ENCODE results near the gene ANAPC1. TPM values are rescaled to one million over a fixed set of nuclear protein-coding genes. Genes with fewer than 3 reads are reported as not detected.
"Not testable (repeated sequence)": the region's sequence is repeated elsewhere in the genome, so short reads cannot be mapped to it uniquely, and the experiment has no call there.

ANAPC1 gene
- total RNA-seq, 1 donor, result 61.1 TPM

GRCh38 chr2:111828217-111828766 lies 55.7 kb downstream of the ANAPC1 start:
- not testable (repeated sequence) for DNase-seq (ENCODE audit: low read depth); H3K4me3 ChIP-seq (ENCODE audit: low read depth, low read length)

DNA sequence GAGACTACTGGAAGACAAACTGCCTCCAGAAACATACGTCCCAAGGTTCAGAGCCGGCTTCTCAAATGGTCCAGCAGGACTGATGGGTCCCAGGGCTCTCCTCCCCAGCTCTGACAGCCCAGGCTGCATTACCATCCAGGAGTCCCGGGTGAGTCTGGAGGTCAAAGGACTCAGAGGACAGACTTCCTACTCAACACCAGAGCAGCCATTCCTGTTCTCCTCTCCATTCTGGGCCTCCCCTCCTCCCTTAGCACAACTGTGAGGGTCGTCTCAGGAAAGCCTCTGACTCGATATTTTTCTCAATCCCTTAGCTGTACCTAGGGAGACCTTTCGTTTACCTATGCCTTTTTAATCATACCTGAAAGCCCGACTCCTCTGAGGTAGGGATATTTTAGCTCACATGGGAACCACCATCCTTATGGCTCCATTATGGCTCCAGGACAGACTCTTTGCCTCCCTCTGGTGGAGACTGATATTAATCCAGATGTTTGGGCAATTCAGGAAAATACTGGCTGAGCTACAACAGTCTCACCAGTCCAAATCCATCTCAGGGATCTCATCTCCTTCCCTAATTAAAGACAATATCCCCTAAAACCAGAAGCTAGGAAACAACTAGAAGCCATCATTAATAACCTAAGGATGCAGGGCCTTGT lies 70.9 kb downstream of the ANAPC1 start:
- DNase-seq (ENCODE audit: low read depth), result not testable (repeated sequence)

GRCh38 chr2:111790633-111791032 lies 93.4 kb downstream of the ANAPC1 start:
- H3K4me3 ChIP-seq (ENCODE audit: low read depth, low read length); DNase-seq (ENCODE audit: low read depth): not testable (repeated sequence)

More for the DNA sequence above, 70.9 kb downstream of the ANAPC1 start:
- not testable (repeated sequence) for H3K4me3 ChIP-seq (ENCODE audit: low read depth, low read length)

DNA sequence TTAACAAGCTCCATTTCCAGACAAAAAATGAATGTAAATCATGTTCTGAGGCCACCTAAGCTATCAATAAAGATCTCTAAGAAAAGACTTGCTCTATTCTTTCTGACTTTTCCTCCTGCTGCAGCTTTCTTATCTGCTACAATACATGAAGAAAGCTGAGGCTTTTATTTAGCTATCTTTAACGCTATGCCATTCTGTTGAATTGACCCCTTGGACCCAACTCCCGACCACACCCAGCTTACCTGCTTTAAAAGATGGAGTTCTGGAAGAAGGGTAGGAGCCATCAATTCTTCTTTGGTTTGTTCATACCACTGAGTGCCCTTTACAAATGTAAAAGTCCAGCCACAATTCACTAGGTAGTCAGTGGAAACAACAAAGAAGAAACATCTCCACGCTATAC lies 99.9 kb downstream of the ANAPC1 start:
- not testable (repeated sequence) for DNase-seq (ENCODE audit: low read depth); H3K4me3 ChIP-seq (ENCODE audit: low read depth, low read length)

GRCh38 chr2:111782195-111782594 lies 101.8 kb downstream of the ANAPC1 start:
- DNase-seq (ENCODE audit: low read depth); H3K4me3 ChIP-seq (ENCODE audit: low read depth, low read length): not testable (repeated sequence)

DNA sequence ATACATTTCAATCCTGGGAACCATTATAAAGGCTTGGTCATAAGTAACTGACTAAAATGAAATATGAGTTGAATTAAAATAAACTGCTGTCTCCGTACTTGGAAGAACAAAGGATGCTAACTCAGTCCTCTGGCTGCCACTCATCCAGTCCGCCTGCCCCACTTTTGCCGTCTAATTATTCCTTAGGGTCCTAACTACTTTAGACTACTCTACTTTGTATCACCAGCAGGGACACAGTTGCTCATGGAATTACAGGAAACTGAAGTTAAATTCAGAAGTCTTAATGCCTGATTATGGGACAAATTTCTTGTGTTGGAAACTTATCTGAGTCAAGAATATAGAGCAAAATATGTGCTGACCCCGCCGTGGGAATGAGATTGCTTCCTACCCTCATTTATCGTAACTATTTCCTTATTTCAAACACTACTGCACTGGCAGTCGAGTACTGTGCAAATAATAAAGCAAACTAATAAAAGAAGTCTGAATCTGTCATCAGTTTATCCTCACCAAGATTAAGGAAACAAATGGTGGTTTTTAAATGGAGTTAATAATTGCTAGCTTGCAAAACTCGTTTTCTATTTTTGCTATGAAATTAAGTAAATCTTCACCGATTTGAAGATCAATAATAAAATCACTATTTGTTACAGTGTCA lies 102.4 kb downstream of the ANAPC1 start:
- DNase-seq (ENCODE audit: low read depth); H3K4me3 ChIP-seq (ENCODE audit: low read depth, low read length): not testable (repeated sequence)

- H3K4me3 ChIP-seq (ENCODE audit: low read depth, low read length); DNase-seq (ENCODE audit: low read depth): not testable (repeated sequence)
Measured at GRCh38 chr2:111777155-111777554, 106.8 kb downstream of the ANAPC1 start.

DNA sequence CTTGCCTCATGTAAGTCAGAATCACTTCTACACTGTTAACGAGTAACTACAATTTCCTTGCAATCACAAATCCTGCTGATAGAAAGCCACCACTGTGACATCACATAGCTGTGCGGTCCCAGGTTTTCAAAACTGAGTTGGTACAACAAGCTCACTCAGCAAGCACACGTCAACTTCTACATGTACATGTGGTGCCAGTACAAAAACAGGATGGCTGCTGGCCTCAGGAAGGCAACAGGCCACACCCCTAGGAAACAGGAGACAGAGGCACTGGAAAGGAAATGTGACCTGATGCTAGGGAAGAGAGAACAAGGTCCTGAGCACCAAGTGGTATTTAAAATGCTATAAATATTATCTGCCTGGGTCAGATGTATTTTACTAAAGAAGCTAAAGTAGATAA lies 107.7 kb downstream of the ANAPC1 start:
- DNase-seq (ENCODE audit: low read depth); H3K4me3 ChIP-seq (ENCODE audit: low read depth, low read length): not testable (repeated sequence)

DNA sequence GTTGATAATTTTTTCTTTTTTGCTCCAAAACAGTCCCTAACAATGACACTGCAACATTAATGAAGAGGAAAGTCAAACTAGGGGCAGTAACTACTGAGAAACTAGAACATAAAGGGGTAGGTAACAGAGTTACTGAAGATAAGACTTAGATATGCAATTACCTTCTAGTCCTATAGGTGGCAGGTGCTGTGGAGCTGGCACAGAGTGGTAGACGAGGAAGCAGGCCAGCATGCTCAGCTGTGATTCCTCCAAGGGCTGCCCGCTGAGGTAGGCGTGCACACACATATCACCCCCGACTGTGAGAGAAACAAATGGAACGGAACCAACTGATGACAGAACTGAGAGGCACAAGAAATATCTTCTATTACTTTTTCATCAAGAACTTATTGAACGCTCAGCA lies 111.8 kb downstream of the ANAPC1 start:
- H3K4me3 ChIP-seq (ENCODE audit: low read depth, low read length); DNase-seq (ENCODE audit: low read depth): not testable (repeated sequence)

- not testable (repeated sequence) for H3K4me3 ChIP-seq (ENCODE audit: low read depth, low read length); DNase-seq (ENCODE audit: low read depth)
Measured at GRCh38 chr2:111770916-111771658, 112.9 kb downstream of the ANAPC1 start.

- not testable (repeated sequence) for H3K4me3 ChIP-seq (ENCODE audit: low read depth, low read length); DNase-seq (ENCODE audit: low read depth)
Measured at GRCh38 chr2:111768266-111769190, 115.5 kb downstream of the ANAPC1 start.

DNA sequence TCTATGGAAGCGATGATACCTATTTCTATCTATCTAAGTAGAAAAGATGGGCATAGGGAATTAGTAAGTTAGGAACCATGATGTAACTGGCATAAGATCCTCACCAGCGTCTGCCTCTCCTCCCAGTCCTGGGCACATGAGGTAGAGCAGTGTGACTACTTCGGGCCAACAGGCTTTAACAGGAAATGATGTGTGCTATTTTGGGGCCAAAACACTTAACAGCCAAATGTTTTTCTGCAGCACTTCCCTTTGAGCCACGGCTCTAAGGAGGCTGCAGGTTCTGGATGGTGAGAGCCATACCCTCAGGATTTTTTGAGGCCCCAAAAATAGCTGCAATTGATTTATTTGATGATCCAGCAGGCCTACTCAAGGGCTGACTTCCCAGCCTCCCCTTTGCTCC lies 116.9 kb downstream of the ANAPC1 start:
- not testable (repeated sequence) for DNase-seq (ENCODE audit: low read depth); H3K4me3 ChIP-seq (ENCODE audit: low read depth, low read length)

DNA sequence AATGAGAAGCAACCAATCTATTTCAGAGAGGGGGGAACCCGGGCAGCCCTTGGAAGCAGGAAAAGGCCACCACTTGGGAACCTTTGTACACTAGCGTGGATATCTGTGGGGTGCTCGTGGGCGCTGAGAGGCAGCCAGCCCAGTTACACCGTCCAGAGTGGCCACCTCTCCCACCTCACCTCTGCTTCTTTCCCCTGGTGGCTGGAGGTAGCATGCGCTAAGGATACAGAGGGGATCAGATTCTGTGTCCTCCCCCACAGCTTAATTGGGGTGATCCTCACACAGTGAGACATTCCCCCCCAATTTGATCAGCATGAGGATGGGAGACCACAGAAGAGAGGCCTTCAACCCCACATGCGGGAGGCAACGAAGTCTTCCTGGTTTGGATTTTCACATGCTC lies 117.7 kb downstream of the ANAPC1 start:
- not testable (repeated sequence) for DNase-seq (ENCODE audit: low read depth); H3K4me3 ChIP-seq (ENCODE audit: low read depth, low read length)

DNA sequence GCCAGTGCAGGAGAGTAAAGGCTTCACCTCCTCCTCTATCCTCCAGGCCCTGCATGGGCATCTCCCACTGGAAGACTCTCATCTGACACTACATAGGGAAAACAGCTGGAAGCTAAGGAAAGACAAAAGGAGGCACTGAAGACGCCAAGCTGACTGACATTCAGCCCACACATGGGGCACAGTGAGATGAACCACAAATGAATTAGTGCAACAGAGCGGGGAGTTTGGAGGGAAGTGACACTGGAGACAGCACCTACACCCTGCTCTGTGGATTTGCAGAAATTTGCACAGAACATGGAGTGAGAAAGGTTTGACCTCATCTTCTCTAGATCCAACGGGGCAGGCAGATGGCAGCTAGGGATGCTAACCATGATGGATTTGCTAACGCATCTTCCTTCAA lies 119.8 kb downstream of the ANAPC1 start:
- not testable (repeated sequence) for DNase-seq (ENCODE audit: low read depth); H3K4me3 ChIP-seq (ENCODE audit: low read depth, low read length)

DNA sequence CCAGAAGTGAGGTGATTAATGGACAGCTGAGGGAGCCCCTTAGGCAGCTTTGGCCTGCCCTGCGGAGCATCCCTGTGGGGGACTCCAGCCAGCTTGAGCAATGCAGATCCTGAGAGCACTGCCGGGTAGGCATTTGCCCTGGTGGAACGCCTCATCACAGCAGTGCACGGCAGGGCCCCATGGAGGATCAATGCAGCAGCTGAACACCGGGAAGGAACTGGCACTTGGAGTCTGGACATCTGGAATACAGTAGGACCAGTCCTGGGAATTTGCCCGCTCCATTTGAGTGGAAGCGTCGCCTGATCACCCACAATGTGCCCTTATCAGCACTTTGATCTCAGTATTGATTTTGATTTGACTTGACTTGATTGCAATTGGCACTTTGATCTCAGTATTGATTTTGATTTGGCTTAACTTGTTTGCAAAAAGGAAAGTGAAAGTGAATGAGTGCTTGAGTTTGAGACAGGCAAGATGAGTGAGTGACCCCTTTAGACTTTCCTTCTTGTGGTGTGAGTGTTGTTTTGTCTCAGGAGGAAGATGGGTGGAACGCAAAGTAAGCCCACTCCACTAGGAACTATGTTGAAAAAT lies 123.2 kb downstream of the ANAPC1 start:
- DNase-seq (ENCODE audit: low read depth); H3K4me3 ChIP-seq (ENCODE audit: low read depth, low read length): not testable (repeated sequence)

- not testable (repeated sequence) for H3K4me3 ChIP-seq (ENCODE audit: low read depth, low read length); DNase-seq (ENCODE audit: low read depth)
Measured at GRCh38 chr2:111752533-111752932, 131.5 kb downstream of the ANAPC1 start.

DNA sequence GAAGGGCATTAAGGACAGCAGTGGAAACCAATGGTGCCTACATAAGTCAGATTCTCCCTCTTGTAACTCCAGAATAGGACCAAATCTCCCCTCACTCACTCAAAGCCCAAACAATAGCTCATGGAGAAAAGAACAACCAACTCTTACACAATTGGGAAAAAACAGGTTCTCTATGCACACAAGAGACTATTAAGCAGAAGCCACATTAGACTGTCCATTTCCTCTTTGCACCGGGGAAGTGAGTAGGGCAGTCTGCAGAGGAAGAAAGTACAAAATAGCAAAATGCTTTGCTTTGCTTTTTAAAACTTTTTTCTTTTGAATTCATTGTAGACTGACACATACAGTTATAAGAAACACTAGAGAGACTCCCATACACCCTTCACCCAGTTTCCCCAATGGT lies 133.4 kb downstream of the ANAPC1 start:
- not testable (repeated sequence) for H3K4me3 ChIP-seq (ENCODE audit: low read depth, low read length); DNase-seq (ENCODE audit: low read depth)

DNA sequence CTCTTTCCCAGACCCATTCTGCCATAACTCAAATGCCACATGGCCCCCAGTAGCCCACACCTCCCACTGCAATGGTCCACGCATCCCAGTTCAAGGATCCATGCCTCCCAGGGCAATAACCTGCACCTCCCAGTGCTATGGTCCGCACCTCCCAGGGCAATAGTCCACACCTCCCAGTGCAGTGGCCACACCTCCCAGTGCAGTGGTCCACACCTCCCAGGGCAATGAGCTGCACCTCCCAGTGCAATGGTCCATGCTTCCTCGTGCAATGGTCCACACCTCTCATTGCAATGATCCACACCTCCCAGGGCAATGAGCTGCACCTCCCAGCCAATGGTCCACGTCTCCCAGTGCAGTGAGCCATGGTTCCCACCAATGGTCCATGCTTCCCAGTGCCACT lies 135.6 kb downstream of the ANAPC1 start:
- DNase-seq (ENCODE audit: low read depth); H3K4me3 ChIP-seq (ENCODE audit: low read depth, low read length): not testable (repeated sequence)
